Thyroid gland (tissue), 4 donors: ENCODE results near the gene FAM200B.

Experiments used
- POLR2A ChIP-seq, 2 donors: fragments of 450-650 bp; IDR thresholded peaks; one replicate each; pipeline ENCODE4 v1.6.1; 2017; ENCODE audit warnings: antibody characterized with exemption in 2 of 2, mild to moderate bottlenecking in 2 of 2, moderate library complexity in 1 of 2
- TF ChIP-seq, protein P1 (sequence below), 6 experiments: fragments of 200-600 bp in 3 of 6; fragments of 450-650 bp in 3 of 6; sonication (generic) in 3 of 6; IDR thresholded peaks; one replicate each; pipeline ENCODE4 v1.5.1; 2016 to 2019; ENCODE audit warnings: antibody characterized with exemption in 6 of 6, mild to moderate bottlenecking in 2 of 6, inconsistent platforms in 1 of 6, moderate library complexity in 1 of 6

DNA sequence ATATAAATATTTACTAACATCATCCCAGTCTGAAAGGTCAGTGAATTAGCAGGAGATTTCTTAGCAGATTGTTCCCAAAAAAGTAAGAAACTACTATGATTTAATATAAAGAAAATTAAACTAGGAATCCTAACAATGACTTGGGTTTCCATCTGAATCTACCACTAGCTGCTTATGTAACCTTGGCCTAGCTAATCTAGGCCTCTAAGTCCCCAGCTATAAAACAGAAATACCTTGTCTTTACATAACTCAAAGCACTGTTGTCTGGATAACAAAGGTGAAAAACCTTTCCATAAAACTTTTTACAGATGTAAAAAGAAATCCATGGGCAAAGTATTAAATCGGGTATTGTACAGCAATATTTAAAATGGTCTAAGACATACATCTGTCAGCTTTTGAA lies 29.4 kb upstream of the FAM200B start:
- TF ChIP-seq, protein P1, sequence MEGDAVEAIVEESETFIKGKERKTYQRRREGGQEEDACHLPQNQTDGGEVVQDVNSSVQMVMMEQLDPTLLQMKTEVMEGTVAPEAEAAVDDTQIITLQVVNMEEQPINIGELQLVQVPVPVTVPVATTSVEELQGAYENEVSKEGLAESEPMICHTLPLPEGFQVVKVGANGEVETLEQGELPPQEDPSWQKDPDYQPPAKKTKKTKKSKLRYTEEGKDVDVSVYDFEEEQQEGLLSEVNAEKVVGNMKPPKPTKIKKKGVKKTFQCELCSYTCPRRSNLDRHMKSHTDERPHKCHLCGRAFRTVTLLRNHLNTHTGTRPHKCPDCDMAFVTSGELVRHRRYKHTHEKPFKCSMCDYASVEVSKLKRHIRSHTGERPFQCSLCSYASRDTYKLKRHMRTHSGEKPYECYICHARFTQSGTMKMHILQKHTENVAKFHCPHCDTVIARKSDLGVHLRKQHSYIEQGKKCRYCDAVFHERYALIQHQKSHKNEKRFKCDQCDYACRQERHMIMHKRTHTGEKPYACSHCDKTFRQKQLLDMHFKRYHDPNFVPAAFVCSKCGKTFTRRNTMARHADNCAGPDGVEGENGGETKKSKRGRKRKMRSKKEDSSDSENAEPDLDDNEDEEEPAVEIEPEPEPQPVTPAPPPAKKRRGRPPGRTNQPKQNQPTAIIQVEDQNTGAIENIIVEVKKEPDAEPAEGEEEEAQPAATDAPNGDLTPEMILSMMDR (IDR thresholded peaks at IDR 0.05), result no peak
- TF ChIP-seq POLR2A (IDR thresholded peaks at IDR 0.05), result no peak
